SK-N-MC (cell line): ENCODE measurements around the gene SMYD4.

Experiments
- DNase-seq: peaks from one replicate; pipeline ENCODE4 v3.0.0-alpha.2; 2011; ENCODE audit warnings: low read depth, low spot score
- H3K27ac ChIP-seq: fragments of 200-600 bp; sonication (generic); 2 replicates; pipeline ENCODE4 v1.5.1; 2016; ENCODE audit warnings: mixed run types
- H3K36me3 ChIP-seq: fragments of 200-600 bp; sonication (generic); 2 replicates; pipeline ENCODE4 v1.6.1; 2017; ENCODE audit warnings: antibody characterized with exemption, low read length, mixed read lengths; ENCODE audit not compliant: insufficient read depth
- H3K4me3 ChIP-seq: fragments of 200-600 bp; sonication (generic); 2 replicates; pipeline ENCODE4 v1.5.1; 2016
- H3K9ac ChIP-seq: fragments of 200-600 bp; sonication (generic); 2 replicates; pipeline ENCODE4 v1.8.0; 2017; ENCODE audit warnings: mixed run types, mixed read lengths; ENCODE audit not compliant: insufficient read length
- H3K9me3 ChIP-seq: fragments of 200-600 bp; sonication (generic); 2 replicates; pipeline ENCODE4 v1.6.1; 2017; ENCODE audit warnings: low read depth, mild to moderate bottlenecking, antibody characterized with exemption, low read length, moderate library complexity, mixed read lengths
- EZH2 ChIP-seq: fragments of 200-600 bp; sonication (generic); IDR thresholded peaks from one replicate; pipeline ENCODE4 v1.6.1; 2017; ENCODE audit warnings: antibody characterized with exemption
- FOXP2 ChIP-seq: optimal IDR thresholded peaks from 2 replicates; pipeline ENCODE3; 2011; ENCODE audit warnings: mild to moderate bottlenecking, moderate library complexity; ENCODE audit not compliant: insufficient read depth; ENCODE audit errors: extremely low read length, control extremely low read depth
- POLR2AphosphoS5 ChIP-seq: IDR thresholded peaks from 2 replicates; pipeline ENCODE4 v1.6.1; 2012; ENCODE audit warnings: mild to moderate bottlenecking, low read depth, low read length, borderline replicate concordance

The SMYD4 gene

GRCh38 chr17:1730326-1731193 is 99.1 kb downstream of the SMYD4 start:
- Histone ChIP-seq H3K9me3 (no peaks in the 10 kb centered on the region), H3K27ac (no peak overlapping the region), H3K36me3 (no peaks in the 10 kb centered on the region), H3K4me3 (no peak overlapping the region), H3K9ac (no peak overlapping the region)
- DNase-seq: no peak
- TF ChIP-seq FOXP2: no peak
- no peak for TF ChIP-seq POLR2AphosphoS5

DNA sequence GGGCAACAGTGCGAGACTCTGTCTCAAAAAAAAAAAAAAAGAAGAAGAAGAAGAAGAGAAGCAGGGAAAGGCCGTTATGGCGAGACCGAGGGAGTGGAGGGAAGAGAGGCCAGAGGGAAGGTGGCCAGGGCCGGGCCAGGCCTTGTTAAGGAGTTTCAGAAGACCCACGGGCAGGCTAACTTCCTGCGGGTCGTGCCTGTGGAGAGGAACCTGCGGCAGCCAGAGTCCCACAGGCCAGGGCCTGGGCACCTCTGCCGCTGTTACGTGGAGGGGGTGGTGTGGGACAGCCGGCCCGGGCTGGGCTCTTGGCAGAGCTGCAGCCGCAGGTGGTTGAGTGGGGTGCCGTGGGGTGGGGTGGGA is 99.8 kb downstream of the SMYD4 start:
- Histone ChIP-seq H3K36me3 (no peaks in the 10 kb centered on the region), H3K27ac (no peak overlapping the region), H3K9ac (no peak overlapping the region), H3K9me3 (no peaks in the 10 kb centered on the region), H3K4me3 (no peak overlapping the region)
- TF ChIP-seq FOXP2: no peak
- TF ChIP-seq EZH2: no peak
- TF ChIP-seq POLR2AphosphoS5: no peak
- no peak for DNase-seq
